Measurements from ENCODE around the gene LHFPL4.

The LHFPL4 gene

GRCh38 chr3:9476935-9477334 lies 76.7 kb downstream of the LHFPL4 start:
- no peak for TF ChIP-seq CTCF (IDR thresholded peaks at IDR 0.05; ENCODE audit: borderline replicate concordance, insufficient read depth, low read depth, low read length)
- H3K4me3 ChIP-seq (ENCODE audit: low read depth, low read length), result no peak overlapping the region

GRCh38 chr3:9474482-9474881 lies 79.1 kb downstream of the LHFPL4 start:
- no peak overlapping the region for H3K4me3 ChIP-seq (ENCODE audit: low read depth, low read length)
- no peak for TF ChIP-seq CTCF (IDR thresholded peaks at IDR 0.05; ENCODE audit: borderline replicate concordance, insufficient read depth, low read depth, low read length)

GRCh38 chr3:9473496-9474065 lies 80.0 kb downstream of the LHFPL4 start:
- no peak for TF ChIP-seq CTCF (IDR thresholded peaks at IDR 0.05; ENCODE audit: borderline replicate concordance, insufficient read depth, low read depth, low read length)
- H3K4me3 ChIP-seq (ENCODE audit: low read depth, low read length), result no peak overlapping the region

- no peak for TF ChIP-seq CTCF (IDR thresholded peaks at IDR 0.05; ENCODE audit: borderline replicate concordance, insufficient read depth, low read depth, low read length)
- H3K4me3 ChIP-seq (ENCODE audit: low read depth, low read length), result no peak overlapping the region
Observed at GRCh38 chr3:9469986-9470385, 83.6 kb downstream of the LHFPL4 start.

GRCh38 chr3:9468460-9468859 lies 85.2 kb downstream of the LHFPL4 start:
- TF ChIP-seq CTCF (IDR thresholded peaks at IDR 0.05; ENCODE audit: borderline replicate concordance, insufficient read depth, low read depth, low read length), result no peak
- no peak overlapping the region for H3K4me3 ChIP-seq (ENCODE audit: low read depth, low read length)

GRCh38 chr3:9467451-9467850 lies 86.2 kb downstream of the LHFPL4 start:
- no peak for TF ChIP-seq CTCF (IDR thresholded peaks at IDR 0.05; ENCODE audit: borderline replicate concordance, insufficient read depth, low read depth, low read length)
- H3K4me3 ChIP-seq (ENCODE audit: low read depth, low read length), result no peak overlapping the region

GRCh38 chr3:9455596-9456131 lies 98.0 kb downstream of the LHFPL4 start:
- no peak for TF ChIP-seq CTCF (IDR thresholded peaks at IDR 0.05; ENCODE audit: borderline replicate concordance, insufficient read depth, low read depth, low read length)
- H3K4me3 ChIP-seq (ENCODE audit: low read depth, low read length), result no peak overlapping the region
